Measurements from ENCODE around the gene PRM2.

Gene PRM2

DNA sequence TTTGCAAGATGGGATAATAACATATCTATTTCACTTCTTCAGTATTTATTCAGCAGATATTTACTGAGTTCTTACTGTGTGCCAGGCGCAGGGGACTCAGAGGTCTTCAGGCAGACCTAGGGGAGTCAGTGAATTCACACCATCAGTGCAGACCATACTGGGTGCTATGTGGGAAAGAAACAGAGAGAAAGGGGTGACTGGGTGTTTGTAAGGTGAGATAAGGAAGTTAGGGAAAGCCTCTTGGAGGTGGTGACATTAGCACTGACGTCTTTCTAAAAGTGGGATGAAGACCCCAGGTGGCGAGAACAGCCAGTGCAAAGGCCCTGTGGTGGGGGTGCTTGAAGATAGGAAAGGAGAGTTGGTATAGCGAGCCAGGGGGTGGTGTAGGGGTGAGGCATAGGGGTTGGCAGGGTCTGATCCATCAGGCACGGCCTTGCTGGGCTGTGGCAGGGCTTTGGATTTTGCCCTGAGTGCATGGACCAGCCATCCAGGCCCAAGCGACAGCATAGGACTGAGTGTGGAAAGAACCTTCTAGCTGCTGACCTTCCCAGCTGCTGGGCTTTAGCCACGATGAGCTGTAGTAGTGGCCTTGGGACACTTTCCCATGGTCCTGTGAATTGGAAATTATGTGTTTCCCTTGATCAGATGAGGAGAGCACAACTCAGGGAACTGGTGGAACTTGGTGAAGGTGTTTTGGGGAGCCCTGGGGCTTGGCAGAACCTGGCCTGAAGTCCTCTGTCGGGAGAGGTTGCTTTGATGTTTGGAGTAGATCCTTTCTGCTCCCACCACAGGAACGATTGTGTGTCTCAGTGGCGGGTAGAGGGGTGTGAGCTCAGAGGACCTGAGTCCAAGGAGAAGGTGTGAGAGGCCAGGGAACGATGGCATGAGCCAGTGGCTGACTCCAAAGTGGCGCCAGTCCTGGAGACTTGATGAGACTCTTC, 16.4 kb downstream of the PRM2 start:
- TF ChIP-seq TAF1 (IDR thresholded peaks at IDR 0.05; ENCODE audit: borderline replicate concordance, insufficient read depth, low read length) (no peak), FOXP2 (optimal IDR thresholded peaks at IDR 0.05; ENCODE audit: borderline replicate concordance, extremely low read depth, extremely low read length, insufficient read depth) (no peak), SIN3A (IDR thresholded peaks at IDR 0.05; ENCODE audit: borderline replicate concordance, insufficient read depth, low read length) (no peak), POLR2AphosphoS5 (IDR thresholded peaks at IDR 0.05; ENCODE audit: low read depth, low read length) (no peak)
- TF ChIP-seq, protein P1, sequence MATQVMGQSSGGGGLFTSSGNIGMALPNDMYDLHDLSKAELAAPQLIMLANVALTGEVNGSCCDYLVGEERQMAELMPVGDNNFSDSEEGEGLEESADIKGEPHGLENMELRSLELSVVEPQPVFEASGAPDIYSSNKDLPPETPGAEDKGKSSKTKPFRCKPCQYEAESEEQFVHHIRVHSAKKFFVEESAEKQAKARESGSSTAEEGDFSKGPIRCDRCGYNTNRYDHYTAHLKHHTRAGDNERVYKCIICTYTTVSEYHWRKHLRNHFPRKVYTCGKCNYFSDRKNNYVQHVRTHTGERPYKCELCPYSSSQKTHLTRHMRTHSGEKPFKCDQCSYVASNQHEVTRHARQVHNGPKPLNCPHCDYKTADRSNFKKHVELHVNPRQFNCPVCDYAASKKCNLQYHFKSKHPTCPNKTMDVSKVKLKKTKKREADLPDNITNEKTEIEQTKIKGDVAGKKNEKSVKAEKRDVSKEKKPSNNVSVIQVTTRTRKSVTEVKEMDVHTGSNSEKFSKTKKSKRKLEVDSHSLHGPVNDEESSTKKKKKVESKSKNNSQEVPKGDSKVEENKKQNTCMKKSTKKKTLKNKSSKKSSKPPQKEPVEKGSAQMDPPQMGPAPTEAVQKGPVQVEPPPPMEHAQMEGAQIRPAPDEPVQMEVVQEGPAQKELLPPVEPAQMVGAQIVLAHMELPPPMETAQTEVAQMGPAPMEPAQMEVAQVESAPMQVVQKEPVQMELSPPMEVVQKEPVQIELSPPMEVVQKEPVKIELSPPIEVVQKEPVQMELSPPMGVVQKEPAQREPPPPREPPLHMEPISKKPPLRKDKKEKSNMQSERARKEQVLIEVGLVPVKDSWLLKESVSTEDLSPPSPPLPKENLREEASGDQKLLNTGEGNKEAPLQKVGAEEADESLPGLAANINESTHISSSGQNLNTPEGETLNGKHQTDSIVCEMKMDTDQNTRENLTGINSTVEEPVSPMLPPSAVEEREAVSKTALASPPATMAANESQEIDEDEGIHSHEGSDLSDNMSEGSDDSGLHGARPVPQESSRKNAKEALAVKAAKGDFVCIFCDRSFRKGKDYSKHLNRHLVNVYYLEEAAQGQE (IDR thresholded peaks at IDR 0.05; ENCODE audit: insufficient read depth in 1 of 2, low read depth in 2 of 2, low read length in 2 of 2): no peak

DNA sequence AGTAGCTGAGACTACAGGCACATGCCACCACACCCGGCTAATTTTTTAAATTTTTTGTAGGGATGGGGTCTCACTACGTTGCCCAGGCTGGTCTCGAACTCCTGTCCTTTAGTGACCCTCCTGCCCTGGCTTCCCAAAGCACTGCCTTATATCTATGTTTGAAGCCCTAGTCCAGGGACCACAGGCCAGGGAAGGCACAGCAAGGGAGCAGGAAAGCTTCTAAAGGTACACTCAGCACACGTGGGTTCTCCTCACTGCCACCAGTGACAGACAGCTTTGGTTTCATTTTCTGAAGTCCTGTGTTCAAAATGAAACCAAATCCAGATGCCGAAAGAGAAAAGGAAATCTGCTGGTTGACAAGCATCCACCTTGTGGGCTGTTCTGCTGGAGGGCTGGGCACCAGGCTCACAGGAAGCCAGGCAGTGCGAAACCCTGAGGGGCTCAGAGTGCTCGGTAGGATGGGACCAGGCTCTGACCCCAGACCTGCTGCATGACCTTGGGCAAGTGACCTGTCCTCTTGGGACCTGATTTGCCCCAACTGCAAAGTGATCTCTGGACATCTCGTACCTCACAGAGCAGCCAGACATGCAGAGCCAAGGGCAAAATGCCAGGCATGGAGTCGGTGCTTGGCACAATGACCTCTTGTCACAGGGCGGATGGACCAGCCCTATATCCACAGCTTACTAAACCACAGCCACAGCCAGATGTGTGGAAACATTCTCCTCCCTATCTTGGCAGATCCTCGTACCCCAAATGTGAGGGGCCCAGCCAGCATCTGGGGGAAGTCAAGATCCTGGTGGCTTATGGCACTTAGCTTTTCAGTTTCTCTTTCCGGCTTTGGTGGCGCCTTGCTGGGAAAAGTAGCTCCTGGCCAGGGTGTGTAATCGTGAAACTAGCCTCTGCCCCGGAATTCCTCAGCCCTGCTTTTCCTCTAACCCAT, 17.5 kb downstream of the PRM2 start:
- TF ChIP-seq, protein P1 (IDR thresholded peaks at IDR 0.05; ENCODE audit: insufficient read depth in 1 of 2, low read depth in 2 of 2, low read length in 2 of 2): no peak
- TF ChIP-seq FOXP2 (optimal IDR thresholded peaks at IDR 0.05; ENCODE audit: borderline replicate concordance, extremely low read depth, extremely low read length, insufficient read depth) (no peak), POLR2AphosphoS5 (IDR thresholded peaks at IDR 0.05; ENCODE audit: low read depth, low read length) (no peak), SIN3A (IDR thresholded peaks at IDR 0.05; ENCODE audit: borderline replicate concordance, insufficient read depth, low read length) (no peak), TAF1 (IDR thresholded peaks at IDR 0.05; ENCODE audit: borderline replicate concordance, insufficient read depth, low read length) (no peak)

DNA sequence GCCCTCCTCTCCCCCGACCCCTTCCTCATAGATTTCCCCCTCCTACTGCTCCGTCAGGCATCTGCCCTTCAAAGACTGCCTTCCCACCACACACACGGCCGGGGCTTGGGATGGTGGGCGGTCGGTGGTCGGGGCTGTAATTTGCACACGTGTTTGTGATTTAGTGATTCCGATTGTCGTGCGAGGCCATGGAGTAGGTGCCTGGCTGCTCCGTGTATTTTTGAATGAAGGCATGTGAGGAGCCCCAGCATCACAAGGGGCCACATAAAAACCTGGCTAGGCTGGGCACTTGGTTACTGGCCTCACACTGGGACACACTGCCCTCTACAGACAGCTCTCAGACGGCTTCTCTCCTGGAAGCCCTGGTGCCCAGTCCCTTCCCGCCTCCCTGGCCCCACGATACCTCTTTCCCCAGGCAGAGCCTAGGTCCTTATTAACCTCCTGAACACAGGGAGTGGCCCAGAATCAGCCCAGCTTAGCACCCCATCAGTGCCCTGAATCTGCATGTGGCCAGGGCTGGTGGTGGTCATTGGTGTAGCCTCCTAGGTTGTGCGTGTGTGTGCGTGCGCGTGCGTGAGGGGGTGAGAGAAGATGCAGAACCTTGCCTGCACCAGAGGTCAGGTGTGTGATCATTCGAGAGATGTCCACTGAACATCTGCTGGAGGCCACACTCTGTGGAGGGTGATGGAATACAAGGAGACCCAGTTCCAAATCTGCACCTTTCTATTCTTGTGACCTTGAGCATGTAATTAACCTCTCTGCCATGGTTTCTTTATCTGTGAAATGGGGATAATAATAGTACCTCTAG, 18.9 kb downstream of the PRM2 start:
- TF ChIP-seq POLR2AphosphoS5 (IDR thresholded peaks at IDR 0.05; ENCODE audit: low read depth, low read length) (no peak), SIN3A (IDR thresholded peaks at IDR 0.05; ENCODE audit: borderline replicate concordance, insufficient read depth, low read length) (0 out of 2 replicates have a peak, but pooled peaks have one; percentile 22)

DNA sequence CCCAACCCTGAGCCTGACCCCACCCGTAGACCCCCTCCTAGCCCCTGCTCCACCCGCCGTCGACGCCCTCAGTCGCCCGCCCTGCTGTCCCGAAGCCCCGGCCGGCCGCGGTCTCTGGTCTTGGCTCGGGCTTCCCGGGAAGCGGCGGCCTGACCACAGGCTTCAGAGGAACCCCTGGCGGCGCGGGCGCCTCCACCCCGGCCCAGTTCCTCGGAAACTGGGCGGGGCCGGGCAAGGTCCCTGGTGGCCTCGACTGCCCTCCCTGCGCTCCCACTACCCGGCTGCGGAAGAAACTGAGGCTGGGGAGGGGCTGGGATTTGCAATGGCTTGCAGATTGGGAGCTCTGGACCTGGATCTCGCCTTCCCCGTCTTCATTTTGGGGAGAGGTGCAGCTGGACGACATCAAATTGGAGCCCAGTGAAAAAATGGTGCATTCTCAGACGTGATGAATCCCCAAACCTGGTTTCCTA, 19.6 kb downstream of the PRM2 start:
- TF ChIP-seq FOXP2 (optimal IDR thresholded peaks at IDR 0.05; ENCODE audit: borderline replicate concordance, extremely low read depth, extremely low read length, insufficient read depth) (no peak), SIN3A (IDR thresholded peaks at IDR 0.05; ENCODE audit: borderline replicate concordance, insufficient read depth, low read length) (no peak), TAF1 (IDR thresholded peaks at IDR 0.05; ENCODE audit: borderline replicate concordance, insufficient read depth, low read length) (no peak), POLR2AphosphoS5 (IDR thresholded peaks at IDR 0.05; ENCODE audit: low read depth, low read length) (no peak)
- TF ChIP-seq, protein P1 (IDR thresholded peaks at IDR 0.05; ENCODE audit: insufficient read depth in 1 of 2, low read depth in 2 of 2, low read length in 2 of 2): no peak

Measured in PFSK-1 (cell line).